Measurements from ENCODE around the gene TBL1X.

GRCh38 chrX:9598344-9598743, 133.5 kb downstream of the TBL1X start:
- TF ChIP-seq CTCF (IDR thresholded peaks at IDR 0.05) (no peak), POLR2A (IDR thresholded peaks at IDR 0.05) (no peak)
